KOPT-K1 (cell line): ENCODE data around the gene MYH9.
"Not testable (repeated sequence)": the region's sequence is repeated elsewhere in the genome, so short reads cannot be mapped to it uniquely, and the experiment has no call there.

Source experiments
- H3K27ac ChIP-seq: fragments of 200-600 bp; sonication (generic); 2 replicates; pipeline ENCODE4 v1.5.1; 2016; ENCODE audit warnings: antibody characterized with exemption, mild to moderate bottlenecking, low read depth, low read length; ENCODE audit not compliant: poor library complexity, severe bottlenecking
- H3K36me3 ChIP-seq: fragments of 200-600 bp; sonication (generic); 2 replicates; pipeline ENCODE4 v1.5.1; 2017; ENCODE audit warnings: antibody characterized with exemption, mild to moderate bottlenecking, low read length, moderate library complexity; ENCODE audit not compliant: insufficient read depth
- H3K9me3 ChIP-seq: fragments of 200-600 bp; sonication (generic); 2 replicates; pipeline ENCODE4 v1.5.1; 2017; ENCODE audit warnings: antibody characterized with exemption, low read length, mild to moderate bottlenecking; ENCODE audit not compliant: insufficient read depth, poor library complexity, severe bottlenecking

The MYH9 gene

DNA sequence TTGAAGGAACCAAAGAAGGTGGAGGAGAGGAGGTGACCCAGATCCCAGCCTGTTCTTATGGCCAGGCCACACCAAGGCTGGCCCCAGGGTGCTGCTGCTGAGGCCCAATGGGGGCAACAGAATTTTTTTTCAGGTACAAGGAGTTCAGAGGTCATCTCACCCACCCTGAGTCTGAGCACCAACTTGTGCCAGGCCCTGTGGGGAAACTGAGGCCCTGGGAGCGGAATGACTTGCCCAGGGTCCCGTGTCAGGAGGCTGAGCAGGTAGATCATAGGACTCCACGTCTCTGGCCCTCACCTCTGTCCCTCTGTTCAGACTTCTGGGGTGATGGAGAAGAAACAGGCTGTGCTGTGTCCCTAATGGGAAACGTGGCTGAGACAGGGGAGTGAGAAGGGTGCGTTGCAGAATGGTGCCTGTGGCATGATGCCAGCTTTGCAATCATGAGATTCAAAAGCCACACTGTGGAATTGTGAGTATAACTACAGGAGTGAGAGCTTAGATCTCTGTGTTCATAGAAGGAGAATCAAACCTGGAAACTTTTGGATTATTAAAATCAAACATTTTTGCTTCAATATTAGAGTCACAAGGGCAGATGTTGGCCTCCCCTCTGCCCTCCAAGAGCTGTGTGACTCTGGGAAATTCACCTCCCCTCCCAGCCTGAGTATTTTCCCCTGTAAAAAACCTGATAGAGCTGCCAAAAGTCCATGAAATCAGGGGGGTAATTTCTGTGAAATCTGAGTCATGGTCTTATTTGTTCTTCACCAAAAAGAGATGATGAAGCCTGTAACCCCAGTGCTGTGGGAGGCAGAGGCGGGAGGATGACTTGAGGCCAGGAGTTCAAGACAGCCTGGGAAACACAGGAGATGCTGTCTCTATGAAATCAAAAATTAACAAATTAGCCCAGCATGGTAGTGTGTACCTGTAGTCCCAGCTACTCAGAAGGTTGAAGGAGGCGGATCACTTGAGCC, 134.0 kb downstream of the MYH9 start:
- peak overlapping the region; percentile 74 for H3K27ac ChIP-seq
- H3K36me3 ChIP-seq = 0 out of 2 replicates have a peak, but pooled peaks cover 12% of the 10 kb centered on the region
- H3K9me3 ChIP-seq = peaks cover 10% of the 10 kb centered on the region

DNA sequence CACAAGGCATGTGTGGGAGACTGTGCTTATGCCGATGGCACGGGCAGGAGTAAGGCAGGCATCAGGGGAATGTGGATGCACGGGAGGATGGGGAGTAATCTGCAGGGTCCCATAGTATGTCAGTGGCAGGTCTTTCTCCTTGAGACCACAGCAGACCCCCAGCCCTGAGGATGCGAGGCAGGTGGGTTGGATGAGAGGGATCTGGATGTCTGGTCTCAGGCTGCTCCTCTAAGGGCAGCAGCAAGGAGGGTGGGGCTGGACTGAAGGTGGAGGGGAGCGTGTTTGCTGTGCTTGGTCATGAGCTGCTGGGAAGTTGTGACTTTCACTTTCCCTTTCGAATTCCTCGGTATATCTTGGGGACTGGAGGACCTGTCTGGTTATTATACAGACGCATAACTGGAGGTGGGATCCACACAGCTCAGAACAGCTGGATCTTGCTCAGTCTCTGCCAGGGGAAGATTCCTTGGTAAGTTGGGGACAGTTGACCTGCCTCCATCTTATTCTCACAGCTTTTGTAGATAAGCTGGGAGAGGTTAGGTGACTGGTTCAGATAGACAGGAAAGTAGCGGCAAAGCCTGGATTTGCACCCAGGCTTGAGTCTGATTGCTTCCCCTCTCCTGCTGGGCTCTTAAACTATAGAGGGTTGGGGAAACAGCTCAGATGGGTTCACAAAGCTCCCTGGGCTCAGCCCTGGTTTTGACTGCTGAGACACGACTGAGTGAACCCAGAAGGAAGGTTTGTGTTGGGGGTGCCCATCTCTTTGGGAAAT, 134.8 kb downstream of the MYH9 start, which contains the start of gene APOL1:
TSS of gene APOL1 (plus strand) at position 380 of the 769 bp plus-strand sequence. CDS start 1,823 bp downstream, outside the sequence.
- H3K36me3 ChIP-seq = 0 out of 2 replicates have a peak, but pooled peaks cover 6% of the 10 kb centered on the region
- H3K27ac ChIP-seq = peak within 1 kb of the TSS; percentile 74
- H3K9me3 ChIP-seq = peaks cover 18% of the 10 kb centered on the region

GRCh38 chr22:36251979-36252608, 135.7 kb downstream of the MYH9 start:
- H3K27ac ChIP-seq = peak overlapping the region; percentile 74

DNA sequence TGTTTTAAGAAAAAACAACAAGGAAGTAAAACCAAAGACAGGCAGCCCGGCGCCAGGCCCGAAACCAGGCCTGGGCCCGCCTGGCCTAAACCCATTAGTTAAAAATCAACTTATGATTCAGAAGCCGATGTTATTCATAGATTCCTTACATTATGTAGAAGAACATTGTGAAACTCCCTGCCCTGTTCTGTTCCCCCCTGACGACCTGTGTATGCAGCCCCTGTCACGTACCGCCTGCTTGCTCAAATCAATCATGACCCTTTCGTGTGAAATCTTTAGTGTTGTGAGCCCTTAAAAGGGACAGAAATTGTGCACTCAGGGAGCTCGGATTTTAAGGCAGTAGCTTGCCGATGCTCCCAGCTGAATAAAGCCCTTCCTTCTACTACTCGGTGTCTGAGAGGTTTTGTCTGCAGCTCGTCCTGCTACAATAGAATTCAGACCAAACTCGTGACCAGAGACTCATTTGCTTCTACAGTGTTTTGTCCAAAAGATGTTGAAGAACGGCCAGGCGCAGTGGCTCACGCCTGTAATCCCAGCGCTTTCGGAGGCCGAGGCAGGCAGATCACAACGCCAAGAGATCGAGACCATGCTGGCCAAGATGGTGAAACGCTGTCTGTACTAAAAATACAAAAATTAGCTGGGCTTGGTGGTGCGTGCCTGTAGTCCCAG, 137.3 kb downstream of the MYH9 start:
- H3K27ac ChIP-seq, H3K36me3 ChIP-seq: not testable (repeated sequence)
- peaks cover 20% of the 10 kb centered on the region for H3K9me3 ChIP-seq

More at GRCh38 chr22:36251979-36252608, 135.7 kb downstream of the MYH9 start:
- H3K36me3 ChIP-seq = not testable (repeated sequence)
- H3K9me3 ChIP-seq = peaks cover 20% of the 10 kb centered on the region

DNA sequence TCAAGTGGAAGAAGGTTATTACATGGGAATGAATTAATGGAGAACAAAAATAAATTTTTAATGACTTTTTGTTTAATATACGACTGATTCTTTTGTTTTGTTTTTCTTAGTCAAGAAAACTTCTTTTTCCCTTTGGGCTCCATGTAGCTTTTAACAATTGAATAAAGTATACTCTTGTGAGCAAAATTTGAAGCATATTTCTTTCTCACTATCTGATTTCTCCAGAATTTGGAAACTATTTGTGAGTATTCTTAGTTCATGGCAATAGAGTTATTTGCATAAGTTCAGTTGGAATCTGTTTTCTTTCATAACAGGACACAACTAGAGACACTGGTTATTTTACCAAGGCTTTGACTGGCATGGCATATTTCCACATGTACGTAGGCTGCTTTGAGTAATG, 138.6 kb downstream of the MYH9 start:
- Histone ChIP-seq H3K27ac (no peak overlapping the region), H3K36me3 (no peaks in the 10 kb centered on the region), H3K9me3 (peaks cover 20% of the 10 kb centered on the region)

GRCh38 chr22:36247955-36248354, 139.8 kb downstream of the MYH9 start:
- Histone ChIP-seq H3K27ac (no peak overlapping the region), H3K36me3 (no peaks in the 10 kb centered on the region), H3K9me3 (peaks cover 20% of the 10 kb centered on the region)

DNA sequence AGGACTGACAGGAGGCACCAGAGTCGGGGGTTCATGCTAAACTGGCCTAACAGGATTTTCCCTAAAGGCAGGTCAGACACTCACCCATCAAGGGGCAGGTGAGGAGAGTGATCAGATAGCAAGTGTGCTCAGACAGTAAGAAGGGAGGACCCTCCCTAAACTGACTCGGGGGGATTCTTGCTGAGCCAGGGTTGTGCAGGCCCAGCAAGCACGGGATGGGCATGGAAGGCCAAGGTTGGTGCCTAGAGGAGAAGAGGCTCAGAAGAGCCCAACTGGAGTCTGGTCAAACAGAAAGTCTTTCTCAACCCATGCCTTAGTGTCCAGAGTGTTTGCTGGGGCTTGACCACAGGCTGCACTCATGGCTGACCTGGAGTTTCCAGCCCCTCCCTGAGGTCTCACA, 141.0 kb downstream of the MYH9 start:
- Histone ChIP-seq H3K9me3 (peaks cover 20% of the 10 kb centered on the region), H3K27ac (no peak overlapping the region), H3K36me3 (no peaks in the 10 kb centered on the region)

DNA sequence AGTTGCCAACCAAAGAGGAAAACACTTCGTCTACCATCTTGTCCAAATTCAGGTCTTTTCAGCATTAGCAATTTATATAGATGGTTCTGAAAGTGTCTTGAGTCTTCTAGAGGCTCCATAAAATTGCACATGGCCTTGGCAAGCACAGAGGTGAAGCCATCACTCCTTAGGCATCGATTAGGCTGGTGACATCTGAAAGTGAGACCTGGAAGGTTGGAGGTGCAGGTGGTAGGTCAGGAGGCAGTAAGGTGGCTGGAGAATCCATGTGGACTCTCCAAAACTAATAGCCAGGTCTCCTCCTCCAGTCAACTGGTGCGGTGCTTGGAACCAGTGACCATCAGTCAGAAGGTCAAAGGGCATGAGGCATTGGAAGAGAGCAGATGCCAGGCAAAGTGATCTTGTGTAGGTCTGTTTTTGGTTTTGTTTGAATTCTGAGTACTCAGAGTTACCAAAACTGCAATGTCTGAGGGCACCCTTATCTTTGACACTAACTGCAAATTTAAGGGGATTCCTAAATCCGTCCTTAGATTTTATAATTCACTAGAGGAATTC, 141.9 kb downstream of the MYH9 start:
- Histone ChIP-seq H3K27ac (no peak overlapping the region), H3K9me3 (peaks cover 20% of the 10 kb centered on the region), H3K36me3 (no peaks in the 10 kb centered on the region)

- Histone ChIP-seq H3K27ac (no peak overlapping the region), H3K36me3 (no peaks in the 10 kb centered on the region), H3K9me3 (peaks cover 19% of the 10 kb centered on the region)
These were observed 143.0 kb downstream of the MYH9 start for GRCh38 chr22:36244522-36245391.

DNA sequence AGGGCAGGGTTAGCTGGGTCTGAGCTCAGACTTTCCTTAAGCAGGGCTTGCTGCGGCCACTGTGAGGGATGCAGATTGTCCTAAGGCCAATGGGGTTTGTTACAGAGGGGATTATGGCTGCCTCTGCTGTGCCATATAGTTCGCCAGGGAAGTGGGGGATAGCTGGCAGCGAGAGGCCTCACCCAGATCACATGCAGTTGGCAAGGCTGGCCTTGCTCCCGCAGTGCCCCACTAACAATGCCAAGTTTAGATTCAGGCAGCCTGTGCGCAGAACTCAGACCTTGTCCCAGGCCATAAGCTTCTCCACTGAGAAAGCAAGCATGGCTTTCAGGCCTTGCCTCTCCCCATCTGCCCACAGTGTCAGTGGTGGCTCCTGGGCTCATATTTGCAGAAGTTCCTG, 143.8 kb downstream of the MYH9 start:
- Histone ChIP-seq H3K27ac (no peak overlapping the region), H3K36me3 (no peaks in the 10 kb centered on the region), H3K9me3 (peaks cover 12% of the 10 kb centered on the region)

- Histone ChIP-seq H3K27ac (peak within 1 kb of the TSS; percentile 81), H3K9me3 (no peaks in the 10 kb centered on the region), H3K36me3 (peaks cover 24% of the 10 kb centered on the region)
These were observed 148.2 kb downstream of the MYH9 start, which contains the start of gene APOL2 for GRCh38 chr22:36239401-36240171. Gene APOL2 (minus strand): TSS chr22:36239527. CDS start chr22:36233162, 6,365 bp downstream.

DNA sequence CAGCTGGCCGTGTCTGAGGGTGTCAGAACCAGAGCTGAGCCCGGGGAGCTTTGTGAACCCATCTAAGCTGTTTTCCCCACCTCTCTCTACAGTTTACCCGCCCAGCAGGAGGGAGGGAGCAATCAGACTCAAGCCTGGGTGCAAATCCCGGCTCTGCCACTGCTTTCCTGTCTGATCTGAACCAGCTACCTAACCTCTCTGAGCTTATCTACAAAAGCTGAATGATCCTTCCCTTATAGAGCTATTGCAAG, 148.7 kb downstream of the MYH9 start:
- Histone ChIP-seq H3K27ac (peak overlapping the region; percentile 81), H3K36me3 (peaks cover 29% of the 10 kb centered on the region), H3K9me3 (no peaks in the 10 kb centered on the region)
